Left kidney (tissue), 2 donors: ENCODE data around the gene ONECUT2. TPM values are rescaled to one million over a fixed set of nuclear protein-coding genes. Genes with fewer than 3 reads are reported as not detected.

ENCODE experiments used
- DNase-seq: peaks from one replicate; pipeline ENCODE4 v3.0.0-alpha.2; 2013
- polyA plus RNA-seq: library from polyadenylated mRNA; unstranded; fragments of 120-200 nt; gene quantifications from one replicate; pipeline ENCODE4 v1.2.1, GENCODE V29; 2013; ENCODE audit not compliant: insufficient read length

Gene ONECUT2
- polyA plus RNA-seq, 1 donor: 0.12 TPM

- DNase-seq: no peak
Observed at GRCh38 chr18:57431002-57431382, 4.2 kb upstream of the ONECUT2 start.

GRCh38 chr18:57431467-57432080, 3.6 kb upstream of the ONECUT2 start:
- DNase-seq: no peak

DNA sequence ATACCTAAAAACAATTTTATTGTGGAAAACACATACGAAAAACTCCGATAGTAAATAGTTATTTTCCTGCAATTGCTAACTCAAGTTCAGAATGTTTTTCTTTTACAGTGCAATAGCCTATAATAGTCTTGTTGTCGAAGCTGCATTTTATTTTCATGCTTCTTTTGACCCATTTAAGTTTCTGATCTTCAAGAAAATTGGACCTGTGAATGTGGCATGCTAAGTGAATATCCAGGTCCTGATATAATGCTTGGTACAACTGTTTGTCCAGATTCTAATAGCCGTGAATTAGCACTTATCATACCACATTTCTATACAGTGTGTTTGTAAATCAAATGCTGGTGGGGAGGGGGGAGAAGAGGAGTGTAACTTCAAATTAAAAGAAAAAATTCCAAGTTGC, 3.0 kb upstream of the ONECUT2 start:
- no peak for DNase-seq

DNA sequence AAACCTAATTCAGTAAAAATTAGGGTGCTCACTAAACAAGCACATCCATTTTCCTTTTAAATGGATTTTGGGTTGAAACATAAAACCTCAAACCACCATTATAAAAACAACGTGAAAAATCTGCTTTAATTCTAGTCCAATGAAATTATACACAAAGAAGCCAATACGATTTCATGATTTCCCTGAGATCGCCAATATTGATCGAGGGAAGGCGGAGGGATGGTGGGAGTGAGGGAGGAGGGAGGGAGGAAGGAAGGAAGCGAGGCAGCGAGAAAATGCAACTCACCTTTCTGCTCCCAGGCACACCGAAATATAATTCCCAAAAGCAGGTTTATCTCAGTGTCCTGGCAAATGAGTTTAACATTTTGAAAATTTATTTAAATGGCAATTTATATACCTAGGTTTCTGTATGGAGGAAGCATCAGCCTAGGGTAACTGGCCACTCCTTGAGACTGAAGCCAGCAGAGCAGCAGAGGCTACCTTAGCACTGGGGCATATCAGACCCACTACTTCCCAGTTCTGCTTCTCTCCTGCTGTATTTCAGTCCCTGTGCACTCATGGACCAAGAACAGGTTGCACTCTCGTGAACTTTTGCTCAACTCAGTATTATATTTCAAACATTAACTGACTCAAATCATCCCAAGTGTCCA, 2.3 kb upstream of the ONECUT2 start:
- no peak for DNase-seq

DNA sequence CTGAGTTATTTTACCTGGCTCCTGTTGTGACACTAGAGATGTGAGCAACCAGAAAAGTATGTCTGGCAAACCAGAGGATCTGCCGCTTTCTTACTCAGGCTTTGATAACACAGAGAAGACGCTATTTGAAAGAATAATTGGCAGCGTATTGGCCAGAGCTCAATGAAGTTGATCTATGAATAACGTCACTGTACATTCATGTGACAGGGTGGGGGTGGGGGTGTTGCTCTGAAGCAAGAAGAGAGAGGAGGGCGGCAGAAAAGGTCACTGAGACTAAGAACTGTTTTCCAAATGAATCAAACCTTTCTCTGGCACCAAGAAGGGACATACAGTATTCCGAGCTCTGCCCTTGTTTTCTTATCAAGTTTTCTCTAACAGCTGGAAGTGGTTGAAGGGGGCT, 1.7 kb upstream of the ONECUT2 start:
- no peak for DNase-seq

- no peak for DNase-seq
Observed at GRCh38 chr18:57433934-57434535, 1.1 kb upstream of the ONECUT2 start.

GRCh38 chr18:57435846-57436190, 644 bp downstream of the ONECUT2 start:
- DNase-seq: no peak

DNA sequence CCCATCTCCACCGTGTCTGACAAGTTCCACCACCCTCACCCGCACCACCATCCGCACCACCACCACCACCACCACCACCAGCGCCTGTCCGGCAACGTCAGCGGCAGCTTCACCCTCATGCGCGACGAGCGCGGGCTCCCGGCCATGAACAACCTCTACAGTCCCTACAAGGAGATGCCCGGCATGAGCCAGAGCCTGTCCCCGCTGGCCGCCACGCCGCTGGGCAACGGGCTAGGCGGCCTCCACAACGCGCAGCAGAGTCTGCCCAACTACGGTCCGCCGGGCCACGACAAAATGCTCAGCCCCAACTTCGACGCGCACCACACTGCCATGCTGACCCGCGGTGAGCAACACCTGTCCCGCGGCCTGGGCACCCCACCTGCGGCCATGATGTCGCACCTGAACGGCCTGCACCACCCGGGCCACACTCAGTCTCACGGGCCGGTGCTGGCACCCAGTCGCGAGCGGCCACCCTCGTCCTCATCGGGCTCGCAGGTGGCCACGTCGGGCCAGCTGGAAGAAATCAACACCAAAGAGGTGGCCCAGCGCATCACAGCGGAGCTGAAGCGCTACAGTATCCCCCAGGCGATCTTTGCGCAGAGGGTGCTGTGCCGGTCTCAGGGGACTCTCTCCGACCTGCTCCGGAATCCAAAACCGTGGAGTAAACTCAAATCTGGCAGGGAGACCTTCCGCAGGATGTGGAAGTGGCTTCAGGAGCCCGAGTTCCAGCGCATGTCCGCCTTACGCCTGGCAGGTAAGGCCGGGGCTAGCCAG, 1.2 kb downstream of the ONECUT2 start:
- no peak for DNase-seq

DNA sequence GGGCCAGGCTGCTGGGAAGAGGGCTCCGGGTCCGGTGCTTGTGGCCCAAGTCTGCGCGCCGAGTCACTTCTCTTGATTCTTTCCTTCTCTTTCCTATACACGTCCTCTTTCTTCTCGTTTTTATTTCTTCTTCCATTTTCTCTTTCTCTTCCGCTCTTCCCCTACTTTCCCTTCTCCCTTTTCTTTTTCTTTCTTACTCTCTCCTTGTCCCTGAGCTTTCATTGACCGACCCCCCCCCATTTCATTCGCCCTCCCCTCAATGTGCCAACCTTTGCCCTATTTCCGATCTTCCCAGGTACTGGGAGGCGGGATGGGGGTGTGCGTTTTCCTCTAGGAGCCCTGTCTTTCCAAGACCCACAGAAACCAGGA, 1.8 kb downstream of the ONECUT2 start:
- DNase-seq: no peak

DNA sequence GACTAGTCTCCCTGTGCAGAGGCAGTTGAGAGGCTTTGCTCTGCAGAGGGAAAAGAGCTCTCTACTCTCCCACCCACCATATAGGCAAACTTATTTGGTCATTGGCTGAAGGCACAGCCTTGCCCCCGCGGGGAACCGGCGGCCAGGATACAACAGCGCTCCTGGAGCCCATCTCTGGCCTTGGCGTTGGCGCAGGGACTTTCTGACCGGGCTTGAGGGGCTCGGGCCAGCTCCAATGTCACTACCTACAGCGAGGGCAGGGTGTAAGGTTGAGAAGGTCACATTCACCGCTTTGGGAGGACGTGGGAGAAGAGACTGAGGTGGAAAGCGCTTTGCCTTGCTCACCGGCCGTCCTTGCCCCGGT, 2.2 kb downstream of the ONECUT2 start:
- no peak for DNase-seq

DNA sequence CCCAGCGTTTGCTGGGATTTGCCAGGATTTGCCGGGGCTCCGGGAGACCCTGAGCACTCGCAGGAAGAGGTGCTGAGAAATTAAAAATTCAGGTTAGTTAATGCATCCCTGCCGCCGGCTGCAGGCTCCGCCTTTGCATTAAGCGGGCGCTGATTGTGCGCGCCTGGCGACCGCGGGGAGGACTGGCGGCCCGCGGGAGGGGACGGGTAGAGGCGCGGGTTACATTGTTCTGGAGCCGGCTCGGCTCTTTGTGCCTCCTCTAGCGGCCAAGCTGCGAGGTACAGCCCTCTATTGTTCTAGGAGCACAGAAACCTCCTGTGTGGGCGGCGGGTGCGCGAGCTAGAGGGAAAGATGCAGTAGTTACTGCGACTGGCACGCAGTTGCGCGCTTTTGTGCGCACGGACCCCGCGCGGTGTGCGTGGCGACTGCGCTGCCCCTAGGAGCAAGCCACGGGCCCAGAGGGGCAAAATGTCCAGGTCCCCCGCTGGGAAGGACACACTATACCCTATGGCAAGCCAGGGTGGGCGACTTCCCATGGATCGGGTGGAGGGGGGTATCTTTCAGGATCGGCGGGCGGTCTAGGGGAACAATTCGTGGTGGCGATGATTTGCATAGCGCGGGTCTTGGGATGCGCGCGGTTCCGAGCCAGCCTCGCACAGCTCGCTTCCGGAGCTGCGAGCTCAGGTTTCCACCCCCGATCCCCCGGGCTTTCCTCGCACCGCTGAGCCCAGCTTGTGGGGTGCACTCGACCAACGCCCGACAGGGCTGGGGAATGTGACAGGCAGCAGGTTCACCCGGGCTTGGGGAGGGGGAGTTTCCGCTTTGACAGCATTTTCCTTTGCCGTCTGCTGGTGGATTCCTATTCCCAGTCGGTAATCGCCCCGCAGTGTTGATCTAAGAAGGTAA, 2.8 kb downstream of the ONECUT2 start:
- DNase-seq: no peak

GRCh38 chr18:57438743-57439608, 3.8 kb downstream of the ONECUT2 start:
- no peak for DNase-seq

DNA sequence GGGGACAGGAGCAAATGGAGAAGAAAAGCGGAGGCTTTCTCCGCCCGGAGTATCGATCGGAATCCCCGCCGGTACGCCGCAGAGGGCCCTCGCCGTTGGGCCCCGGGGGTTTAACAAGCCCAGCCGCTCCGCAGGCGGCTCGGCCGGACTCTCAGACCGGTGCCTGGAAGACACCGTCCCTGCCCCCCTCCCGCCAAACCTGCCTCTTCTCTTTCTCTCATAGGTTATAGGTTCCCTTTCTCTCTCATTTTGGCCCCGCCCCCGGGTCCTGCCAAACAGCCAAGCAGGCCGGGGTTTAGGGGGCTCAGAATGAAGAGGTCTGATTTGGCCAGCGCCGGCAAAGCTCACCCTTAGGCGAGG, 4.4 kb downstream of the ONECUT2 start:
- no peak for DNase-seq

DNA sequence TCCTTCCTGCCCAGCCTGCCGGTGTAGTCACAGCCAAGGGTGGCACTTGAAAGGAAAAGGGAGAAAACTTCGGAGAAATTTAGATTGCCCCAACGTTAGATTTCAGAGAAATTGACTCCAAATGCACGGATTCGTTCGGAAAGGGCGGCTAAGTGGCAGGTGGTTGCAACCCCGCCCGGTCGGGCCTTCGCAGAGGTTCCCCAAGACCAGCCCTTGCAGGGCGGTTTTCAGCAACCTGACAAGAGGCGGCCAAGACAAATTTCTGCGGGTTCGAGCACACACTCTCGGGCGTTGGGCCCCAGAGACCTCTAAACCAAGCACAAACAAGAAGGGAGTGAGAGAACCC, 4.8 kb downstream of the ONECUT2 start:
- no peak for DNase-seq

DNA sequence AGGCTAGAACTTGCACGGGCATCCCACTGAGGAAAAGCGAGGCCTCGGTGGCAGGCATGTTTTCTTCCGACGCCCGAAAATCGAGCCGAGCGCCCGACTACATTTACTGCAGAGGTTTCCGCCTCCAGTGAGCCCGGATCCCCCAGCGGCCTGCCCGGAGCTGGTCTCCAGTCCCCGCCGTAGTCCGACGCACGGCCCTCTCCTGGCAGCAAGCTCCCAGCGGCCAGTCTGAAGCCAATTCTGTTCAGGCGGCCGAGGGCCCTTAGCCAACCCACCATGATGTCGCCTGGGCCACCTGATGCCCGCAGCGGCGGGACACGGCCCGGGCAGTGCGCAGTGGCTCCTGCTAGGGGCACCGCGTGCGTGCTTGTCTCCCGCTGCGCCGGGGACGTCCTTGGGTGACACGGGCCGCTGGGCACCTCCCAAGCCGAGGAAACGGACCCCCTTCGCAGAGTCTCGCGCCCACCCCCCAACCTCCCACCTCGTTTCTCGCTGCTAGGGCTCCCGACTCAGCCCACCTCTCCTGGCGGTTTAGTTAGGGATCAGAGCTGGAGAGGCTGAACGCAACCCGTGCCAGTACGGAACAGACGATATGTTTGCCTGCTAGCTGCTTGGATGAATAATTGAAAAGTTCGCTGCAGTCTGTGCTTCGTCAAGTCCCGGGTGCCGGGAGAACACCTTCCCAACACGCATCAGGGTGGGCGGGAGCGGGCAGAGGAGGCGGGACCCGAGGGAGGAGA, 5.3 kb downstream of the ONECUT2 start:
- DNase-seq: no peak

DNA sequence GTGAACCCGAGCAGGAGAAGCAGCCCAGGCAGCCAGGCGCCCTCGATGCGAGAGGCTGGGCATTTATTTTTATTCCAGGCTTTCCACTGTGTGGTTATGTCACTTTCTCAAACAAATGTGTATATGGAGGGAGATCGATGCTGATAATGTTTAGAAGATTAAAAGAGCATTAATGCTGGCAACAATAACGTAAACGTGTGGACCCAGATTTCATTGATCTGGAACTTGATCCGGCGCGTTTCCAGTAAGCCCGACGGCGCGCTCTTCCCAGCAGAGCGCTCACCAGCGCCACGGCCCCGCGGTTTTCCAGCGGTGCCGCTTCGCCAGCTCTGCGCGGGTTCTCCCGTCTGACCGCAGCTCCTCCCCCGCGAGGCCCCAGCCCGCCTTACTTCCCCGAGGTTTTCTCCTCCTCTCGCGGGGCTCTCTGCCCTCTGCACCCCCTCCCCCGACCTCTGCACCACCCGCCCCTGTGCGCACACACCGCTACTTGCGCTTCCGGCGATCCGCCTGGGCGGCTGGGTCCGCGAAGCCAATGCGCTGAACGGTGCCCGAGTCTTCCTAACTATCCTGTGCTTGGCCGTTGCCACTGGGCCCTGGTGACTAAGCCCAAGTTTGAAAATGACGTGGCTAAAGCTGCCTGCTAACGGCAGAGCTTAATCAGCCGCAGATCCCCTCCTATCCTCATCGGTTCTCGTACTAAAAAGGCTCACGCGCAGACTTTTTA, 6.1 kb downstream of the ONECUT2 start:
- no peak for DNase-seq

GRCh38 chr18:57443247-57443646, 8.1 kb downstream of the ONECUT2 start:
- DNase-seq: no peak

DNA sequence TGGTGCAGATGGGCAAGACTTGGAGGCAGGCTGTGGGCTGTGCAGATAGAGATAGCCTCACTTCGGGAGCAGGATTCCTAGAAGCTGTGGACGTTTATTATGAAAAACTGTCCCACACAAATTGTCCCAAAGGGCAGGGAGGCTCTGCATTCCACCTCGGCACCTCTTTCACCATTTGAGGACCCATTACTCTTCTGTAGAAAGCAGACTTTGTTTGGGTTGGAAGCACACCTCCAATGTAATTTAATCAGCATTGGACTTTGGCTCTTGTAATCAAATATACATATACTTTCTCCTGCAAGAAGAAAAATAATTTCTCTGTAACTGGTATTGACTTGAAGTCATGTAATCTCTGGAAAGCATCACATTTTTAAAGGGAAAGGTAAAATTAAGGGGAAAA, 8.5 kb downstream of the ONECUT2 start:
- no peak for DNase-seq

- DNase-seq: no peak
Observed at GRCh38 chr18:57444301-57444759, 9.2 kb downstream of the ONECUT2 start.
